HL-60 (cell line): Measurements from ENCODE around the gene TAAR1.

Experiments used
- CTCF ChIP-seq: IDR thresholded peaks from one replicate; pipeline ENCODE4 v1.5.1; 2011; ENCODE audit warnings: low read length, control low read depth, inconsistent platforms; ENCODE audit not compliant: insufficient read depth
- GABPA ChIP-seq: IDR thresholded peaks from 2 replicates; pipeline ENCODE4 v1.6.1; 2012; ENCODE audit warnings: low read depth
- POLR2AphosphoS5 ChIP-seq: IDR thresholded peaks from 2 replicates; pipeline ENCODE4 v1.6.1; 2012; ENCODE audit warnings: low read depth
- SPI1 ChIP-seq: IDR thresholded peaks from 2 replicates; pipeline ENCODE4 v1.6.1; 2012; ENCODE audit warnings: low read depth, mild to moderate bottlenecking, borderline replicate concordance
- TF ChIP-seq, protein P1 (sequence below): IDR thresholded peaks from 2 replicates; pipeline ENCODE4 v1.6.1; 2012; ENCODE audit warnings: low read depth; ENCODE audit not compliant: insufficient replicate concordance

GRCh38 chr6:132612449-132613108 lies 46.4 kb downstream of the TAAR1 start:
- TF ChIP-seq CTCF (no peak), GABPA (no peak), POLR2AphosphoS5 (no peak), SPI1 (no peak)
- TF ChIP-seq, protein P1, sequence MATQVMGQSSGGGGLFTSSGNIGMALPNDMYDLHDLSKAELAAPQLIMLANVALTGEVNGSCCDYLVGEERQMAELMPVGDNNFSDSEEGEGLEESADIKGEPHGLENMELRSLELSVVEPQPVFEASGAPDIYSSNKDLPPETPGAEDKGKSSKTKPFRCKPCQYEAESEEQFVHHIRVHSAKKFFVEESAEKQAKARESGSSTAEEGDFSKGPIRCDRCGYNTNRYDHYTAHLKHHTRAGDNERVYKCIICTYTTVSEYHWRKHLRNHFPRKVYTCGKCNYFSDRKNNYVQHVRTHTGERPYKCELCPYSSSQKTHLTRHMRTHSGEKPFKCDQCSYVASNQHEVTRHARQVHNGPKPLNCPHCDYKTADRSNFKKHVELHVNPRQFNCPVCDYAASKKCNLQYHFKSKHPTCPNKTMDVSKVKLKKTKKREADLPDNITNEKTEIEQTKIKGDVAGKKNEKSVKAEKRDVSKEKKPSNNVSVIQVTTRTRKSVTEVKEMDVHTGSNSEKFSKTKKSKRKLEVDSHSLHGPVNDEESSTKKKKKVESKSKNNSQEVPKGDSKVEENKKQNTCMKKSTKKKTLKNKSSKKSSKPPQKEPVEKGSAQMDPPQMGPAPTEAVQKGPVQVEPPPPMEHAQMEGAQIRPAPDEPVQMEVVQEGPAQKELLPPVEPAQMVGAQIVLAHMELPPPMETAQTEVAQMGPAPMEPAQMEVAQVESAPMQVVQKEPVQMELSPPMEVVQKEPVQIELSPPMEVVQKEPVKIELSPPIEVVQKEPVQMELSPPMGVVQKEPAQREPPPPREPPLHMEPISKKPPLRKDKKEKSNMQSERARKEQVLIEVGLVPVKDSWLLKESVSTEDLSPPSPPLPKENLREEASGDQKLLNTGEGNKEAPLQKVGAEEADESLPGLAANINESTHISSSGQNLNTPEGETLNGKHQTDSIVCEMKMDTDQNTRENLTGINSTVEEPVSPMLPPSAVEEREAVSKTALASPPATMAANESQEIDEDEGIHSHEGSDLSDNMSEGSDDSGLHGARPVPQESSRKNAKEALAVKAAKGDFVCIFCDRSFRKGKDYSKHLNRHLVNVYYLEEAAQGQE: no peak
